HG03457 (cell line): ENCODE results near the gene SLC7A1.

ENCODE experiments used
- ATAC-seq: cut with Tn5 transposase; IDR thresholded peaks from one replicate; pipeline ENCODE4 v1.9.1; 2021; ENCODE audit warnings: moderate number of reproducible peaks; ENCODE audit not compliant: unreplicated experiment

SLC7A1 gene

GRCh38 chr13:29562786-29563438 is 32.6 kb downstream of the SLC7A1 start:
- ATAC-seq = no peak

- ATAC-seq = no peak
These were observed 33.6 kb downstream of the SLC7A1 start for GRCh38 chr13:29561918-29562317.

GRCh38 chr13:29556742-29557141 is 38.7 kb downstream of the SLC7A1 start:
- no peak for ATAC-seq

- no peak for ATAC-seq
These were observed 44.3 kb downstream of the SLC7A1 start for GRCh38 chr13:29551214-29551613.

- no peak for ATAC-seq
These were observed 45.0 kb downstream of the SLC7A1 start for GRCh38 chr13:29550430-29550988.

- ATAC-seq = no peak
These were observed 46.8 kb downstream of the SLC7A1 start for GRCh38 chr13:29548722-29549121.

GRCh38 chr13:29547153-29547552 is 48.3 kb downstream of the SLC7A1 start:
- no peak for ATAC-seq

- no peak for ATAC-seq
These were observed 48.8 kb downstream of the SLC7A1 start for GRCh38 chr13:29546662-29547061.

GRCh38 chr13:29545988-29546387 is 49.5 kb downstream of the SLC7A1 start:
- ATAC-seq = no peak

- ATAC-seq = peak; percentile 94
These were observed 52.0 kb downstream of the SLC7A1 start for GRCh38 chr13:29543230-29544215.

- ATAC-seq = no peak
These were observed 53.1 kb downstream of the SLC7A1 start for GRCh38 chr13:29542381-29542780.

- no peak for ATAC-seq
These were observed 54.1 kb downstream of the SLC7A1 start for GRCh38 chr13:29541400-29541799.

- no peak for ATAC-seq
These were observed 54.7 kb downstream of the SLC7A1 start for GRCh38 chr13:29540799-29541198.

GRCh38 chr13:29540334-29540733 is 55.2 kb downstream of the SLC7A1 start:
- ATAC-seq = no peak

GRCh38 chr13:29539856-29540255 is 55.6 kb downstream of the SLC7A1 start:
- no peak for ATAC-seq

GRCh38 chr13:29538652-29539040 is 56.8 kb downstream of the SLC7A1 start:
- no peak for ATAC-seq

- no peak for ATAC-seq
These were observed 57.5 kb downstream of the SLC7A1 start for GRCh38 chr13:29537736-29538651.

- no peak for ATAC-seq
These were observed 58.6 kb downstream of the SLC7A1 start for GRCh38 chr13:29536853-29537252.

GRCh38 chr13:29535663-29536655 is 59.5 kb downstream of the SLC7A1 start:
- ATAC-seq = no peak

GRCh38 chr13:29534083-29534482 is 61.4 kb downstream of the SLC7A1 start:
- no peak for ATAC-seq
